Subcutaneous abdominal adipose tissue (tissue), 5 donors: Measurements from ENCODE around the gene PCDH15.

Source experiments
- H3K27ac ChIP-seq: one replicate; pipeline ENCODE4 v1.7.0; 2013; ENCODE audit warnings: low read depth, mild to moderate bottlenecking, inconsistent platforms, low read length, moderate library complexity
- H3K27me3 ChIP-seq, 5 donors: one replicate each; pipeline ENCODE4 v1.7.0; 2013; ENCODE audit warnings: low read length in 5 of 5, inconsistent platforms in 1 of 5; ENCODE audit not compliant: control insufficient read depth in 5 of 5, insufficient read depth in 4 of 5
- H3K36me3 ChIP-seq, 5 donors: one replicate each; pipeline ENCODE4 v1.7.0; 2013; ENCODE audit warnings: low read length in 5 of 5; ENCODE audit not compliant: control insufficient read depth in 5 of 5, insufficient read depth in 5 of 5
- H3K4me1 ChIP-seq, 5 donors: one replicate each; pipeline ENCODE4 v1.7.0; 2013; ENCODE audit warnings: low read length in 5 of 5, mild to moderate bottlenecking in 3 of 5, moderate library complexity in 1 of 5; ENCODE audit not compliant: control insufficient read depth in 5 of 5, insufficient read depth in 5 of 5
- H3K4me3 ChIP-seq, 5 donors: one replicate each; pipeline ENCODE4 v1.7.0; 2013; ENCODE audit warnings: low read length in 5 of 5, low read depth in 1 of 5
- H3K9ac ChIP-seq, 5 donors: one replicate each; pipeline ENCODE4 v1.7.0; 2013; ENCODE audit warnings: low read length in 5 of 5, mild to moderate bottlenecking in 4 of 5, moderate library complexity in 3 of 5
- H3K9me3 ChIP-seq, 5 donors: one replicate each; pipeline ENCODE4 v1.7.0; 2013; ENCODE audit warnings: low read length in 5 of 5; ENCODE audit not compliant: control insufficient read depth in 5 of 5
- donor health status: healthy.
- donor health status: healthy.
- donor health status: healthy.
- donor health status: healthy.
- donor health status: healthy.

PCDH15 gene

DNA sequence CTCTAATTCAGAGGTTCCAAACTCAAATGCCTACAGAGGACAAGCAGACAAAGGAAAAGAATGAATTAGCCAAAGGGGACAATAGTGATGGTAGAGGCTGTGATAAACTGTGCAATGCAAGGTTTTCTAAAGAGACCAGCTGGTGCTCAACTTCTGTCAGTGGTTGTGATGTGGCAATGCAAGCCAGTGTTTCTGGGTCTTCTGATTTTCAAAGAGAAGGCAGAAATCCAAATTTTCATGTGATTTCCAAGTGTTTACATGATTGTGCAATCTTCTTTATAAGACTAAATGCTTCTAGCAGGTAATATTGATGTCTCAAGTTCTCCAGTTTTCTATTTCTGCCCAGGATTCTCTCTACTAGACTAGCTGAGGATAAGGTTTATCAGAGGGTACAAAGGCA is 135.9 kb downstream of the PCDH15 start:
- no peaks in the 10 kb centered on the region for H3K4me1 ChIP-seq
- H3K27me3 ChIP-seq = no peaks in the 10 kb centered on the region
- H3K36me3 ChIP-seq = no peaks in the 10 kb centered on the region
- H3K9ac ChIP-seq = no peak overlapping the region
- no peak overlapping the region for H3K27ac ChIP-seq
- no peaks in the 10 kb centered on the region for H3K9me3 ChIP-seq
- no peak overlapping the region for H3K4me3 ChIP-seq

DNA sequence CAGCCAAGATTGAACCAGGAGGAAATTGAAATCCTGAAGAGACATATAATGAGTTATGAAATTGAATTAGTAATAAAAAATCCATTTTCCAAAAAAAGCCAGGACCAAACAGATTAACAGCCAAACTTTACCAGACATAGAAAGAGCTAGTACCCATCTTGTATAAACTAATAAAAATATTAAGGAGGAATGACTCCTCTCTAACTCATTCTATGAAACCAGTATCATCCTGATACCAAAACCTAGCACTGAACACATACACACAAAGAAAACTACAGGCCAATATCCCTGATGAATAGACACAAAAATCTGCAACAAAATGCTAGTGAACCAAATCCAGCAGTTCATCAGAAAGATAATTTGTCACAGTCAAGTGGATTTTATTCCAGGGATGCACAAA is 140.6 kb downstream of the PCDH15 start:
- Histone ChIP-seq H3K36me3 (no peaks in the 10 kb centered on the region), H3K9ac (no peak overlapping the region), H3K4me1 (no peaks in the 10 kb centered on the region), H3K27ac (no peak overlapping the region), H3K27me3 (no peaks in the 10 kb centered on the region), H3K4me3 (no peak overlapping the region), H3K9me3 (no peaks in the 10 kb centered on the region)

GRCh38 chr10:54656643-54657042 is 144.4 kb downstream of the PCDH15 start:
- Histone ChIP-seq H3K4me1 (no peaks in the 10 kb centered on the region), H3K9ac (no peak overlapping the region), H3K4me3 (no peak overlapping the region), H3K27ac (no peak overlapping the region), H3K27me3 (no peaks in the 10 kb centered on the region), H3K9me3 (no peaks in the 10 kb centered on the region), H3K36me3 (no peaks in the 10 kb centered on the region)

DNA sequence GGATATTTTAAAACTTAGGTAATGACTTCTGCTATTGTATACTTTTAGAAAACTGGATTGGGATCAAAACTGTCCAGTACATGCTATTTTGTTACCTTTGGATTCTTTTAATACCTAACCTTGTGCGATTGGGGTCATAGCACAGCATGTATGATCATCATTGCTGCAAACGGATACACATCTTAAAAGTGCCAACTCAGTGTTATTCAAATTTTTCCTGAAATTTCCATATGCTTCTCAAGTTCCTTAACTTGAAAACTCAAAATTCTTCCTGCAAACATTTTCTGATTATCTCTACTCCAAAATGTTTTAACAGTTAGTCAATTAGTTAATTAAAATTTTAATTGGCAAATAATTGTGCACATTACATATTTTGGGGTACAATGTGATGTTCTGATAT is 147.5 kb downstream of the PCDH15 start:
- Histone ChIP-seq H3K9me3 (peaks cover 0 to 3% (median 0%) of the 10 kb centered on the region in 5 donors), H3K27me3 (no peaks in the 10 kb centered on the region), H3K4me1 (no peaks in the 10 kb centered on the region), H3K4me3 (no peak overlapping the region), H3K27ac (no peak overlapping the region), H3K9ac (no peak overlapping the region), H3K36me3 (no peaks in the 10 kb centered on the region)

GRCh38 chr10:54650547-54650946 is 150.5 kb downstream of the PCDH15 start:
- Histone ChIP-seq H3K27me3 (no peaks in the 10 kb centered on the region), H3K9ac (no peak overlapping the region), H3K9me3 (peaks cover 0 to 3% (median 0%) of the 10 kb centered on the region in 5 donors), H3K27ac (no peak overlapping the region), H3K36me3 (no peaks in the 10 kb centered on the region), H3K4me3 (no peak overlapping the region), H3K4me1 (no peaks in the 10 kb centered on the region)

DNA sequence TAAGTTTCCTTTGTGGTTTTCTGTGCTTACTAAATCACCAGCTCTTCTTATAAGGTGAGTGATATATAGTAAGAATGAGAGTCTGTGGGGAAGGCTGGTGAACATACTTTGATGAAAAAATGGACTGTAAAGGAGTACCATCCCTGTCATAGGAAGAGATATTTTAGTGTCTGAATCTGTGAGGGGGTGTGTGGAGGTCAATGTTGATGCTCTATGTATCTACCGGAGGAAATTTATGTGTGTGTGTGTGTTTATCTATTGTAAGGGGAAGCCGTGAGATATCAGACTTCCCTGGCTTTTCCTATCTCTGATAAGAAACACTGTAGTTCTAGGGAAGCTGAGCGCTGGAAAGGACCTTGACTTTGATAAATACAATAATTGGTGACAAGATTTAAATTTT is 179.0 kb downstream of the PCDH15 start:
- H3K27ac ChIP-seq = no peak overlapping the region
- H3K9ac ChIP-seq = no peak overlapping the region
- H3K27me3 ChIP-seq = no peaks in the 10 kb centered on the region
- H3K36me3 ChIP-seq = no peaks in the 10 kb centered on the region
- no peaks in the 10 kb centered on the region for H3K4me1 ChIP-seq
- no peaks in the 10 kb centered on the region for H3K9me3 ChIP-seq
- H3K4me3 ChIP-seq = no peak overlapping the region

- H3K4me3 ChIP-seq = no peak overlapping the region
- no peaks in the 10 kb centered on the region for H3K36me3 ChIP-seq
- no peaks in the 10 kb centered on the region for H3K9me3 ChIP-seq
- H3K9ac ChIP-seq = no peak overlapping the region
- no peak overlapping the region for H3K27ac ChIP-seq
- no peaks in the 10 kb centered on the region for H3K4me1 ChIP-seq
- H3K27me3 ChIP-seq = no peaks in the 10 kb centered on the region
Observed at GRCh38 chr10:54620352-54620751, 180.7 kb downstream of the PCDH15 start.

DNA sequence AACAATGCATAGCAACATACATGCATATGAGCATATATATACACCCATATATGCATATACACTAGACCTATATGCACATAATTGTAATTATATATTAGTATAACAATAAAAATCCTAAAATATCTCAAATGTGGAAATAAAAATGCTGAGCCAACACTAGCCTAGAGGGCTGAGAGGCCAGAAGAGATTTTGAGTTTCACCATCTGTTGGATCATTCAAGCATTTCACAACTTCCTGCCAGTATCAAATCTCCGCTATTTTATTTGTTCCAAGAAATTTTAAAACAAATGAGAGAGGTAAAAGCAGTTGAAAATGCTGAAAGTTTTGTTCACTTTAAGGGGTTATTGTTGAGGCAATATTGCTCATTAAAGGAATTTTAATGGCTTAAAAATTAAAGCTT is 187.0 kb downstream of the PCDH15 start:
- peaks cover 0 to 3% (median 0%) of the 10 kb centered on the region in 5 donors for H3K4me1 ChIP-seq
- no peak overlapping the region for H3K9ac ChIP-seq
- H3K36me3 ChIP-seq = no peaks in the 10 kb centered on the region
- H3K4me3 ChIP-seq = no peak overlapping the region
- H3K27me3 ChIP-seq = no peaks in the 10 kb centered on the region
- no peaks in the 10 kb centered on the region for H3K9me3 ChIP-seq
- H3K27ac ChIP-seq = no peak overlapping the region

DNA sequence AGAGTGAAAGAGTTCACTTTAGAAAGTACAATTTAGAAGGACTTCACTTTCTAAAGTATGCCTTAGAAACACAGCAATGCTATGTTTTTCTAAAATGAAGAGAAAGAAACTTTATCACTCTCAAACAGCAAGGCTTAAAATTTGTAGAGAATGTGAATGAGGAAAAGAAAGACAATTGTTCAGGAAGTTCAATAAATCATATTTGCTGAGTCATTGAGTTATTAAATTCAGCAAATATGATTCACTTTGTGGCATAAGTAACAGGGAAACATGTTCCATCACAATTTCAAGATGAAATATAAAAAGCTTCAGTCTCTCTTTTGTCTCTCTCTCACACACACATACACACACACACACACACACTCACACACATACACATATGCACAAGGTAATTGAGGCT is 187.9 kb downstream of the PCDH15 start:
- H3K4me1 ChIP-seq = peaks cover 0 to 3% (median 0%) of the 10 kb centered on the region in 5 donors
- no peak overlapping the region for H3K4me3 ChIP-seq
- H3K9ac ChIP-seq = no peak overlapping the region
- H3K36me3 ChIP-seq = no peaks in the 10 kb centered on the region
- no peak overlapping the region for H3K27ac ChIP-seq
- no peaks in the 10 kb centered on the region for H3K27me3 ChIP-seq
- H3K9me3 ChIP-seq = no peaks in the 10 kb centered on the region

- H3K9me3 ChIP-seq = no peaks in the 10 kb centered on the region
- peaks cover 0 to 3% (median 0%) of the 10 kb centered on the region in 5 donors for H3K4me1 ChIP-seq
- H3K27me3 ChIP-seq = no peaks in the 10 kb centered on the region
- H3K9ac ChIP-seq = no peak overlapping the region
- H3K36me3 ChIP-seq = no peaks in the 10 kb centered on the region
- H3K27ac ChIP-seq = no peak overlapping the region
- H3K4me3 ChIP-seq = no peak overlapping the region
Observed at GRCh38 chr10:54609423-54609822, 191.6 kb downstream of the PCDH15 start.

DNA sequence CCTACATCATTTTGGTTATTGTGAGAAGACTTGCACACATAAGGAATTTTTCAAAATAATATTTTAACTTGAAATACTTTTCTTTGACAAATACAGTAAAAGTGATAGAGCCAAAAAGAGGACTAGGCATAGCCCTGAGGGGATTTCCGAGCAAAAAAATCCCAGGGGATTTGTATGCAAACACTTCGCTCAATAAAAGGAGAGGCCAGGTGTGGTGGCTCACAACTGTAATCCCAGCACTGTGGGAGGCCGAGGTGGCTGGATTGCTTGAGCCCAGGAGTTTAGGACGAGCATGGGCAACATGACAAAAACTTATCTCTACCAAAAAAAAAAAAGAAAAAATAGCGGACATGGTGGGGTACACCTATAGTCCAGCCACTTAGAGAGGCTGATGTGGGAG is 193.0 kb downstream of the PCDH15 start:
- H3K9me3 ChIP-seq = peaks cover 0 to 3% (median 0%) of the 10 kb centered on the region in 5 donors
- H3K27ac ChIP-seq = no peak overlapping the region
- H3K36me3 ChIP-seq = no peaks in the 10 kb centered on the region
- H3K4me3 ChIP-seq = no peak overlapping the region
- H3K9ac ChIP-seq = no peak overlapping the region
- no peaks in the 10 kb centered on the region for H3K27me3 ChIP-seq
- H3K4me1 ChIP-seq = no peaks in the 10 kb centered on the region
